GM04504 (cell line): ENCODE data around the gene NIT1.
A peak's percentile ranks its signal among the peaks of the same experiment; 100 is the strongest.

Experiments
- DNase-seq: peaks from one replicate; pipeline ENCODE4 v3.0.0-alpha.2; 2012; ENCODE audit warnings: low read depth

The NIT1 gene, protein sequence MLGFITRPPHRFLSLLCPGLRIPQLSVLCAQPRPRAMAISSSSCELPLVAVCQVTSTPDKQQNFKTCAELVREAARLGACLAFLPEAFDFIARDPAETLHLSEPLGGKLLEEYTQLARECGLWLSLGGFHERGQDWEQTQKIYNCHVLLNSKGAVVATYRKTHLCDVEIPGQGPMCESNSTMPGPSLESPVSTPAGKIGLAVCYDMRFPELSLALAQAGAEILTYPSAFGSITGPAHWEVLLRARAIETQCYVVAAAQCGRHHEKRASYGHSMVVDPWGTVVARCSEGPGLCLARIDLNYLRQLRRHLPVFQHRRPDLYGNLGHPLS

DNA sequence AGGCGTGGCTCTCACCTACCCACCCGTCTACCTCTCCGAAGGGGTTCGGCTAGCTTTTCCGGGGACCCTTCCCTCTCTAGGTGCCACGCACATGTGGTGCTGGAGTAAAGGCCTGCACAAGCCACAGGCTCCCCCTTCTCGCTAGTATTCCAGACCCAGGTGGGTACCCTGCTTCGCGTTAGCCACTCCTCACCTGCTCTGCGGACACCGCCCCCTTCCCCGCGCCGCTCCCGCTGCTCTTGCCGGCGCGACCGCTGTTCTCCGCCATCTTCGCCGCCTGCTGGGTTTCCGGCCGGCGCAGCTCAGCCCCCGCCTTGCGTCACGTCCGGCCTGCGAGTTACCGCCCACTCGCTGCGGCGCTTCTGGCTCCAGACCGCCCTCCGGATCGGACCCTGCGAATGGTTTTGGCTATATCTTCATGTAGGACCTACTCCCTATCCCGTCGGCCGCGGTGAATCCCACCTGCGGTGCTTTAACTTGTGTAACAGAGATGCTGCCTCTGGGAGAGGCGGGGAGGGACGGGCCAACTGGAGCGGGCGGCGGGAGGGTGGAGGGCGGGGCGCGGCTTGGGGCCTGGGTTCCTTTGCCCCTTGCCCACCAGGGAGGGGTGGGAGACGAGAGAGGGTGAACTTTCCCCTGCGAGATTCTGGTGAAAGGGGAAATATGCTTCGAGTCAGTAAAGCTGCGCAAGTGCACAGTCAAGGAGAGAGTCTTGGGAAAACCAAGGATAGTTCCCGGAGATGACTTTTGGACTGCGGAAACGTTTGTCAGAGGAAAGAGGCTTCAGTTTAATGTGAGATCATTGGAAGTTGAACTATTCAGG is at the start of gene NIT1, which contains the start of gene PFDN2:
NIT1 (plus strand) TSS at position 347 of the 823 bp plus-strand sequence; CDS start at position 419, 72 bp downstream.
PFDN2 (minus strand) TSS at position 279 of the 823 bp plus-strand sequence; CDS start at position 268, 11 bp downstream.
- DNase-seq: no peak

GRCh38 chr1:161068306-161069234 is 49.3 kb upstream of the NIT1 start:
- DNase-seq: no peak

- no peak for DNase-seq
Observed at GRCh38 chr1:161069241-161069640, 48.7 kb upstream of the NIT1 start.

DNA sequence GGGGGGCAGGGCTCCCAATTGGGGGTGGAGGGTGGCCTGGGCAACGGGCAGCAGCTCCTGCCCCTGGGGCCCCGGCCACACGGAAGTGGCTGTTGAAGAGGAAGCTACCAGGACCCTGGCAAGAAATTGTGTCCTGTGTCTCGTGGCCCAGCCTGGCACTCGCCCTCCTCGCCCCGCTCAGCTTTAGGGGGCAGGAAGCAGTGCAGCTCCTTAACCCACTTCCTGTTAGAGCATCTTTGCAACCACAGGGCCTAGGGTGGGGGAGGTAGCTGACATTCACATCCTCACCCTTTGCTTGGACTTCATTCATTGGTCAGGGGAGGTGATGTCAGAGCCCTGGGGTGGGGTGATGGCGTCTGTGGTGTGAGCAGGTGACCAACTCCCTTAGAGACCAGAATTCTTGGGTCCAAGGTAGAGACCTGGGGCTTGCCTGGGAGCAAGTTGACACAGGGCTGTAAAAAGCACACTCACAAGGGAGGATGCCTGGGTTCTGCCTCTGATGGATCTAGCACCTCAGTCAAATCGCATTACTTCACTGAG is 48.1 kb upstream of the NIT1 start, which contains the start of gene ARHGAP30:
ARHGAP30 (minus strand) TSS at position 161 of the 540 bp plus-strand sequence. CDS start 267 bp downstream, outside the sequence.
- no peak for DNase-seq

- DNase-seq: no peak
Observed at GRCh38 chr1:161070761-161071160, 47.1 kb upstream of the NIT1 start.

GRCh38 chr1:161071886-161072371 is 46.0 kb upstream of the NIT1 start:
- DNase-seq: no peak

GRCh38 chr1:161072751-161073449 is 45.0 kb upstream of the NIT1 start:
- no peak for DNase-seq

- DNase-seq: no peak
Observed at GRCh38 chr1:161073474-161074121, 44.3 kb upstream of the NIT1 start.

GRCh38 chr1:161074676-161075368 is 43.1 kb upstream of the NIT1 start:
- DNase-seq: no peak

- DNase-seq: no peak
Observed at GRCh38 chr1:161076410-161076809, 41.5 kb upstream of the NIT1 start.

GRCh38 chr1:161077426-161077825 is 40.5 kb upstream of the NIT1 start:
- DNase-seq: no peak

DNA sequence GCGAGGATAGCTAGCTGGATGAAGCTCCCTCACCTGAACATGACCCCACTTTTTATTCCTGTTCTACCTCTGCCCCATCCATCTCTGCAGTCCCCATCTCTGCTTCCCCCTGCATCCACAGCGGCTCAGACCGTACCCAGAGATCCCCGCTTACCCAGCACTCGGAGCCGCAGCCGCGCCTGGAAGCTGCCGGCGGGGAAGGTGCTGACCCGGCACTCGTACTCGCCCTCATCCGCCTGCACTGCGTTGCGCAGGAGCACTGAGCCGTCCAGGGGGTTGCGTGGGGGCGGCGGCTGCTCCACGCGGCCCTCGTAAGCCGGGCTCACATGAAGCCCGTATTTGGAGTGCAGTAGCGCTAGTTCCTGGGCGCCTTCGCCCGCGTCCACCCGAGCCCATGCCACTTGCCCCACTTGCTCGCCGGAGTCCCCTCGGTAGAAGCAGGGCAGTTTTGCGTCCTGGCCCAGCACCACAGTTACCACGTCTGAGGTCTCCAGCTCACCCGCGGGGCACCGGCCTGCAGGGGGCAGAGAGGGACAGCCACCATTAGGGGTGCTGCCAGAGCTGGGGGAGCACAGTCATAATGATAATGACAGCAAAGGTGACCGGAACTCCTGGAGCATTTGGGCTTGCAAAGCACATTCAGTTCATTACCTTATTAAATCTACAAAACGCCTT is 38.3 kb upstream of the NIT1 start:
- no peak for DNase-seq

DNA sequence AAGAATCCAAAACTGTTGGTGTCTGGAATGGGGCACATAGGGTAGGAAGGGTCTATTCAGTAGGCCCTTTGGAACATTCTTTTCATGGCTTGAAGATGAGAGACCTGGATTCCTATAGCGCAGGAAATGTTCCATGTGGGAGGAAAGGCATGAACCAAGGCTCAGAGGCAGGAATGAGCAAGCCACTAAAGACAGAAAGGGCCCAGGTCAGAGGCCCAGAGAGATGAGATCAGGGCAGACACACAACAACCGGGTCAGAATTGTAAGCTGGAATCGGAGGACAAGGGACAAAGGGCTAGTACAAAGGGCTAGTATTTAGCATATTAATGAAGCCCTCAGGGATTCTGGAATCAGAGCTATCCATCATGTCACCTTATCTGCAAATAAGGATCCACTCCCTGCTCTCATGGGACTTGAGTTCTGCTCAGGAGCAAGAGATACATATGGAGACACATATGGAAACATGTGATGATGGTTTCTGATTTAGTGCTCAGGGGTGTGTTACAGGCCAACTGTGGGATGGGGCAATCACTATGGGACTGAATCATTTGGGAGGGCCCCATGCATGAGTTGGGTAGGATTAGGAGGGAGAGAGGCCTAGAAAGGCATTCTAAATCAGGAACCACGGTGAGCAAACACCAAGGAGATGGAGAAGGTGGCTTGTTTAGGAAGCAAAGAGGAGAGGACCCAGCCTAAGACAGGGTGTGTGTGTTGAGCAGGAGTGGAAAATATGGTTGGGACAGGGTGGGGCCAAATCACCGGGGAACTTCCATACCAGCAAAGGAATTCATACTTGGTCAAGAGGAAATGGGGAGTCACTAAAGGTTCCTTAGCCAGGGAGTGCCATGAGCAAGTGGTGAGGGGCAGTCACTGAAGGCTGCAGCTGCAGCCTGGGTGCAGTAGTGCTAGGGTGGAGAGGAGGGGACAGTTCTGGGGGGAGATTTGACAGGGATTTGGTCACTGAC is 37.2 kb upstream of the NIT1 start:
- no peak for DNase-seq

- no peak for DNase-seq
Observed at GRCh38 chr1:161081519-161081918, 36.4 kb upstream of the NIT1 start.

- no peak for DNase-seq
Observed at GRCh38 chr1:161082483-161082882, 35.4 kb upstream of the NIT1 start.

GRCh38 chr1:161082996-161083747 is 34.7 kb upstream of the NIT1 start:
- peak; percentile 83 for DNase-seq
